VCaP (cell line): ENCODE data around the gene SIPA1L3.

Experiments used
- H3K27ac ChIP-seq: fragments of 450-650 bp; 2 replicates; pipeline ENCODE4 v1.5.1; 2017
- CTCF ChIP-seq: fragments of 450-650 bp; conservative IDR thresholded peaks from 2 replicates; pipeline ENCODE4 v1.5.1; 2017; ENCODE audit warnings: mild to moderate bottlenecking, moderate library complexity

SIPA1L3 gene

GRCh38 chr19:38142176-38143035, 235.4 kb downstream of the SIPA1L3 start:
- peak; percentile 79 for TF ChIP-seq CTCF
- H3K27ac ChIP-seq, result no peak overlapping the region

GRCh38 chr19:38143847-38144246, 236.8 kb downstream of the SIPA1L3 start:
- TF ChIP-seq CTCF, result peak; percentile 15; the same call in 1 of the 2 replicates
- H3K27ac ChIP-seq, result no peak overlapping the region

GRCh38 chr19:38144667-38145066, 237.7 kb downstream of the SIPA1L3 start:
- no peak for TF ChIP-seq CTCF
- no peak overlapping the region for H3K27ac ChIP-seq

- TF ChIP-seq CTCF, result no peak
Observed at GRCh38 chr19:38145623-38146022, 238.6 kb downstream of the SIPA1L3 start.

GRCh38 chr19:38148337-38148736, 241.3 kb downstream of the SIPA1L3 start:
- no peak for TF ChIP-seq CTCF
- no peak overlapping the region for H3K27ac ChIP-seq

More at GRCh38 chr19:38145623-38146022, 238.6 kb downstream of the SIPA1L3 start:
- H3K27ac ChIP-seq, result no peak overlapping the region

GRCh38 chr19:38149661-38150061, 242.7 kb downstream of the SIPA1L3 start:
- H3K27ac ChIP-seq, result no peak overlapping the region
- TF ChIP-seq CTCF, result no peak

GRCh38 chr19:38151242-38151641, 244.2 kb downstream of the SIPA1L3 start:
- no peak overlapping the region for H3K27ac ChIP-seq
- TF ChIP-seq CTCF, result no peak
